HG03457 (cell line): ENCODE results near the gene DNAJB11.
"Not testable (repeated sequence)": the region's sequence is repeated elsewhere in the genome, so short reads cannot be mapped to it uniquely, and the experiment has no call there.

Experiments used
- ATAC-seq: cut with Tn5 transposase; IDR thresholded peaks from one replicate; pipeline ENCODE4 v1.9.1; 2021; ENCODE audit warnings: moderate number of reproducible peaks; ENCODE audit not compliant: unreplicated experiment

DNAJB11 gene

DNA sequence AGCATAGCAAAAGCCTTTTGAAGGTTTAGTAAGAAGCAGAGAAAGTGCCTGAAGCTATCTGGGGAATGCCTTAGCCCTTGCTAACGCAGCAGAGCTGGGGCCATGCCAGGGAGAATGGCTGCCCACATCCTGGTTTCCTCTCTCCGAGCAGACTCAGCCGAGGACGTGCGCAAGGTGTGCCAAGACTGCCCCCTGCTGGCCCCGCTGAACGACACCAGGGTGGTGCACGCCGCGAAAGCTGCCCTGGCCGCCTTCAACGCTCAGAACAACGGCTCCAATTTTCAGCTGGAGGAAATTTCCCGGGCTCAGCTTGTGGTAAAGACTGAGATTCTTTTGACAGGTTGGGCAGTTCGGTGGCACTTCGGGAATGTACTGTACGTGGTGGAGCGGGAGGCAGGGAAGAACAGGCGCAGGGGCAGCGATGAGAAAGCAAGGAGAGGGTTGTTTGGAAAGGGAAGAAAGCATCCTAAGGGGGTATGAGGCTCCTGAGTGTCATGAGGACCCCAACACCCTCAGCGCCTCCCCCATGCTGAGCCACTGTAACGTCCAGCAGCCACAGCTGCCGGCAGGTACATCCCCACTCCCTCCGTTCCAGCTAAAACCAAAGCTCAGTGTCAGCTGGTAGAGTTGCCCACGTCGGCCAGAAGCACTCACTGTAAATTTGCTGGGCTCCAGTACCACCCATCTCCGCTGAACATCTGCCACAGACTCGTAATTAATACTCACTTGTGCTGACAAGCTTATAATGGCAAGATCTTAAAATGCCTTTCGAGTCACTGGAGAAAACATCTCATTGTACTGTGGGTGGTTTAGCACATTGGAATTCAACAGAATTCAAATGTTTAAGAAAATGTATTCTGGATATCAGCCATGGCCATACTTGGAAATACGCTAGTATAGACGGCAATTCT lies 46.8 kb downstream of the DNAJB11 start:
- ATAC-seq: peak; percentile 83

DNA sequence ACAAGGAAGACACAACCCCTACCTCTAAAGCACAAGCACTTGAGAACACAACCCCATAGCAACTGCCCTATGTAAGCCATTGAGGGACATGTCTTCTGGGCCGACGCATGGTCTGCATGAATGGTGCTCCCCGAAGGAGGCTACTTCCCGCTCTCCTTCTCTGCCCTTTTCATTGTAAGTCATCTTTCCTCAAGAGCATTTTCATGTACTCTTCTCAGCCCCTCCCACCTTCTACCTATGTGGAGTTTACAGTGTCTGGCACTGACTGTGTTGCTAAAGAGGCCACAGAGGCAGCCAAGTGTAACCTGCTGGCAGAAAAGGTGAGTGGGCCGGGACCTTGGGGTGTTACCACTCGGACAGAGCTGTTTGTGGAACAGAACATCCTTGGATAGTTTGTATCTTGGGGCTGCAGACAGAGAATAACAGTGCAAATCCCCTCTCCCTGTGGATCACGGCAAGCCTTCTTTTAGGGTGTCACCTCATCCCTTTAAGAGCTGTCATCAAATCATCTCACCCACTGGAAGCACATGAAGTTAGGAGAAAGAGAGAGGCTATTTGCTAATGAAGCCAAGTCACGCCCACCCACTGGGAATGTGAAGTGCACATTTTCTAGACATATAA lies 47.9 kb downstream of the DNAJB11 start:
- no peak for ATAC-seq

DNA sequence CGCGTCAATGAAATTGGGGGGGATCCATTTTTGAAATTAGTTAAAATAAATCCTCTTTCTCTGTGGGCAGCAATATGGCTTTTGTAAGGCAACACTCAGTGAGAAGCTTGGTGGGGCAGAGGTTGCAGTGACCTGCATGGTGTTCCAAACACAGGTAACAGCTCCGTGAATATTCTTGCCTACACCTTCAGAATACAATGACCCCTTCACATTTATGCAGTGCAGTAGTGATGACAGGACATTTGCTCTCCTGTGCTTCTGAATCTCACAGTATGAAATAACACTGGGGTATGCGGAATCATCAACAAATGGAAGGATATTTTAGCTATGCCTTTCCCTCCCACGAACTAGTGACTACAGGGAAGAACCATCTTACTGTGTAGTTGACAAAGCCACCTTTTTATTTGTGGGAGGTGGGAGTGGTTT lies 49.3 kb downstream of the DNAJB11 start:
- no peak for ATAC-seq

DNA sequence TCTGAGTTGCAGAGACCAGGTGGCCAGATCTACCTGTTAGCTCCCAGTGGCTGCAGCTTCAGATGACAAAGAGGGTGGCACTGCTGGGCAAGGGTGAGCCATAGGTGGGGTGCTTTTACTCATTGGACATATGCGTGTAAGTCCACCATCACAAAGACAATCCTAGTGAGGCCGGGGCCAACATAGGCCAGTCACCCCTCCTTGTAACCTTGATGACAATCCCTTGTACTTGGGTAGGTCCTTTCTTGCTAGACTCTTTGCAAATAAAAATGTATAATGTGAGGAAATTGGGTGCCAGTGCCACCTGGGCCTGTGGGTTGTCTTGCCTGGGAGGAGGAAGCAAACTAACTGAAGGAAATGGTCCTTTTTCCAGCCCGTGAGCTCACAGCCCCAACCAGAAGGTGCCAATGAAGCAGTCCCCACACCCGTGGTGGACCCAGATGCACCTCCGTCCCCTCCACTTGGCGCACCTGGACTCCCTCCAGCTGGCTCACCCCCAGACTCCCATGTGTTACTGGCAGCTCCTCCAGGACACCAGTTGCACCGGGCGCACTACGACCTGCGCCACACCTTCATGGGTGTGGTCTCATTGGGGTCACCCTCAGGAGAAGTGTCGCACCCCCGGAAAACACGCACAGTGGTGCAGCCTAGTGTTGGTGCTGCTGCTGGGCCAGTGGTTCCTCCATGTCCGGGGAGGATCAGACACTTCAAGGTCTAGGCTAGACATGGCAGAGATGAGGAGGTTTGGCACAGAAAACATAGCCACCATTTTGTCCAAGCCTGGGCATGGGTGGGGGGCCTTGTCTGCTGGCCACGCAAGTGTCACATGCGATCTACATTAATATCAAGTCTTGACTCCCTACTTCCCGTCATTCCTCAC lies 49.9 kb downstream of the DNAJB11 start:
- no peak for ATAC-seq

DNA sequence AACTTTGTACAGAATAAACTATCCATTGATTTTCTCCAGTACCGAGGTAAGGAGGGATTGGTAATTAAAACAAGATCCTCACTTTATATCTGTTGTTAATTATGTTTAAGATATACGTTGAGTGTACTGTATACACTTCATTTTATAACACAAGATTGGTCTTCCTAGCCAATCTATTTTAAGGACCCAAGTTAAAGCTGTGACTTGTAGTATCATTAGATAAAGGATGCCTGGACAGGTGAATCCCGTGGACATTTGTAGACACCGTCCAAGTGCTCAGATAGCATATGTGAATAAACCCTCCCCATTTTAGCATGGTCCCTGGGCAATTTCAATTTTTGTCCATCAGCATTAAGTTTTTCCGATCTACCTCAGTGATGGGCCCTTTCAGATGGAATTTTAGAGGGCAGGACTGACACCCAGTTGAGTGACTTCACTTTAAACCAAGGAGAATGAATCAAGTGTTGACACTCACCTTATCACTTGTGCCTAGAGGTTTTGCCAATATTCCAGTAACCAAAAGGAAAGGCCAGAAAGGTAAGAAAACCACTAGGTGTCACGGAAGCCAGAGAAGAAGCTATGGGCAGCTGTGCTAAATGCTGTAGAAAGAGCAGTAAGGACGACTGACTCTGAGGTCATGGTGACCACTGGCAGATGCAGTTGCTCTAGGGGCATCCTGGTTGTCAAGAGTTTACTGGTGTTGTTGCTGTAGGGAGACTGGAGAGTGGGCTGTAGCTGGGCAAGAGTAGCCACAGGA lies 51.6 kb downstream of the DNAJB11 start:
- ATAC-seq: no peak

DNA sequence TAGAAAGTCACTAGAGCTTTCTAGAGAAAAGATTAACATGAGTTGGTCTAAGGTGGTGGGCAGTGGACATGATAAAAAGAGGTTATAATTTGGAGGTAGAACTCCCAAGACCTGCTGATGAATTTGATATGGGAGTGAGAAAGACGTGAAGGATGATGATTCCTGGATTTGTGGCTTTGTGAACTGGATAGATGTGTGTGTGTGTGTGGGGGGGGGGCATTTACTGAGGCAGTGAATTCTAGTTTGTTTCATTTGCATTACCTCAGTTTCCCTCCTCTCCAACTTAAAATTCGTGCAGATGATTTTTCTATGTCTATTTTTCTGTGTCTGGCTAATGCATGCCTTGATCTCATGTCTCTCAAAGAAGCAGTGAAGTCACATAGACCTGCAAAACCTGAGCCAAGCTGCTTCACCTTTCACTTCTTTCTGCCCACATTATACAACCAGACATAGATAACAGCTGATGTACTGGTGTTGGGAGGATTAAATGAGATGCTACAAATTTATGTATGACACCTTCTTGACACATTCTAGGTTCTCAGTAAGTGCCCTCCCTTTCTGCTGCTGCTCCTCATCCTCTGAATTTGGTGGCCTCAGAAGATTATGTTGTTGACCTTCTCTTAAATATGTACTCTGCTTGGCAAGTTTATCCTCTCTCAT lies 52.3 kb downstream of the DNAJB11 start:
- no peak for ATAC-seq

DNA sequence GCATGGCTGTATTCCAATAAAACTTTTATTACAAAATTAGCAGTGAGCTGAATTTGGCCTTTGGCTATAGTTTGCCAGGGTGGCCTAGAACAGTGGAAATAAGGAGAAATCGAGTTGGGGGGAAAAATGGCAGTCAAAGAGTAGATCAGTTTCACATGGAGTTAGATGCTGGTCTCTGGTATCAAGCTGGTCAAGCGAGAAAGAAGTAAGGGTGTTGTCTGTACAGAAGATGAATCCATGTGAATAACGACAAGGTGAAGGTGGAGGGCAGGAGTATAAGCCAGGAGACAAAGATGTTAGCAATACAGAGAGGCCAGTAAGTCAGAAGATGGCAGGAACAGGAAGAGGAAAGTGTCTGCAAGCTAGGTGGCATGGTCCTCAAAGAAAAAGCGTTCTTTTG lies 54.1 kb downstream of the DNAJB11 start:
- ATAC-seq: no peak

DNA sequence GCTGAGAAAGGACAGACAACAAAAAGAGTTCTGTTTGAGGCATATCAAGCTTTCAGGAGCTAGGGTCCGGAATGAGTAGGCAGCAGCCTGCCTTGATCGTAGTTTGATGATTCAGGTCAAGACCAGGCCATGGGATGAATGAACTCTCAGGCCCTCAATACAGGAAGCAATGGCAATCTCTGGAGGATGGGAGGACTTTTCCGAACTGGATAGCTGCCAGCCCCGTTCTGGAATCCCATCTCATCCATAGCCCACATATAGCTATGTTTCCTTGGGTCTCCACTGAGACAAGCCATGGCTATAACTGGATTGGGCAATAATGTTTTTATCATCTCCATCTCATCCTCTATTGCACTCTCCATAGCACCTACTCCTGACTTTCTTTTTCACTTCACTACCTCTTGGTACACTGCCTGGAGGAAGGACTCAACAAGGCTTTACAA lies 55.1 kb downstream of the DNAJB11 start:
- ATAC-seq: no peak

DNA sequence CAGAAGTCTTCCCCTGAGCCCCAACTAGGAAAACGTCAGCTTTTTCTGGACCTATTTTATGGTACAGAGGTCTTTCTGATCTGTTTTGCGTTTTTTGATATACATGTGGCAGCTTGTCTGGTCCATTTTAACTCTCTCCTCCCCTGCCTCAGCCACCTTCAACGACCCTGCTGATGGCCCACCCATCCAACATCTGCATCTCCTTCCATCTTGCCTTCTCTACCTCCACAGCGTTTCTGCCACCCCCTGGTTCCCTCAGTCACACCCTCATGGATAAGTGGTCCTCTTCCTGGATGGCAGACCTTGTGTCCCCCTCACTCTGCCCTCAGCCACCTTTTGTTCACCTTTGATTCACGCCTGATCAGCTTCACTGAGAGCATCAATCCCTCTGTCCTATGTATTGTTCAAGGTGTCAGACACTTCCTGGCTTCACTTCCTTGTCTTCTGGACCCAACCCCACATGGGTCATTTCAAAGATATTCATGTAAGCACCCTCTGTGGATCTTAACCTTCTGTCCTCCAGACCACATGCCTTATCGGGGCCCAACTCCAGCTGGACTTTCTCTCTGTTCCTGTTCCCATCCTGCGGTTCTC lies 55.8 kb downstream of the DNAJB11 start:
- no peak for ATAC-seq

DNA sequence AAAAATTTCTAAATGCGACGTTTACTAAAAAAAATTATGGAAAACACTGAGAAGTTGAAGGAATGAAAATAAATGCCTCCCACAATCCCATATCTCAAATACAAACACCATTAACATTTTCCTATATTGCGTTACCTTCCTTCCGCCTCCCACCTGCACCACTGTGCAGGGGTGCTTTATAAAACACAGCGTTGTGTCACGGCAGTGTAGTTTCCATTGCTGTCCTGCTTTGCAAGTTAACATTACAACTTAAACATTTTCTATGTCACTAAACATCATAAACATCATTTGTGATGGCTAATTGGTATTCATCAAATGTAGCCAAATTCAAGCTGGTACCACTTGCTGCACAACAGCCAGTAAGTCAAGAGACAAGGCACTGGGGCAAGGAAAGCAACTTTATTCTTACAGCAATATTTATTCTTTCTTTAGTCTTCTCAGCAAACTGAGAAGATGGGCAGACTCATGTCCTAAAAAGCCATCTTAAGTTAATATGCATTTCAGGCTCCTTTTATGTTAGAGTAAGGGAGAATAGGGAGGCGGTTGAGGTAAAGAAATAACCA lies 57.4 kb downstream of the DNAJB11 start:
- ATAC-seq: no peak

DNA sequence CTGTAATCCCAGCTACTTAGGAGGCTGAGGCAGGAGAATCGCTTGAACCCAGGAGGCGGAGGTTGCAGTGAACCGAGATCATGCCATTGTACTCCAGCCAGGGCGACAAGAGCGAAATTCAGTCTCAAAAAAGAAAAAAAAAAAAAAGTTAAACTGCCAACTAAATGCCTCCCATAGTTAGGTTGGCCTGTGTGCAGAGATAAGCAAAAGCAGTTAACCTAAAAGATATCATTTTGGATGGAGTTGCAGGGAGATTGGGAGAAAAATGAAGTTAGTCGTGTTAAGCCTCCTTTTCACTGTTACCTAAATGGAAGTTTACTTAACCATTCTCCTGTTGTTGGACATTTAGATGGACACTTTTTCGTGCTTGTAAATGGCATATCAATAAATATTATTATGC lies 58.2 kb downstream of the DNAJB11 start:
- ATAC-seq: no peak

DNA sequence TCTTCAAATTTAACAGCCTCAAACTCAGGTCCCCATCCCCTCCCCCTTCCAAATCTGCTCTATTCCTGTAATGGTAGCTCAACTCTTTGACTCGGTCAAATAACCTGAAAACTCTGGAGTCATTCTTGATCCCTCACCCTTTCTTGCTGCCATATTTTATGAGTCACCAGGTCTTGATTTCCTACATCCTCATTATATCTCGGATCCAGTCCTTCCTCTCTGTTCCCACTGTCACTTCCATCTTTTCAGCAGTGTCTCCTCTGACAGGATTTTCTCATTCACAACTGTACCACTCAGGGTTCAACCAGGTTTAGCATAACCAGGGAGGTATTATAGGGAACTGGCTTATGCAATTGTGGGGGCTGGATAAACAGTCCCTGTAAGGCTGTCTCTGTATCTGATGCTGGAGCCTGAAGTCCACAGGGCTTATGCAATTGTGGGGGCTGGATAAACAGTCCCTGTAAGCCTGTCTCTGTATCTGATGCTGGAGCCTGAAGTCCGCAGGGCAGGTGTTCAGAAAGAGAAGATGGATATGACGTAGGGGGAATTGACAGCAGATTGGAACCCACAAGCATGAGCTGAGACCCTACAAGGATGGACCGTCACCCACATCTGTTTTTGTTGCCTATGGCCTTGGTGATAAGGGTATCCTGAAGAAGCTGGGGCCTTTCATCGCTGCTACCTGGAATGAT lies 60.6 kb downstream of the DNAJB11 start:
- ATAC-seq: no peak

DNA sequence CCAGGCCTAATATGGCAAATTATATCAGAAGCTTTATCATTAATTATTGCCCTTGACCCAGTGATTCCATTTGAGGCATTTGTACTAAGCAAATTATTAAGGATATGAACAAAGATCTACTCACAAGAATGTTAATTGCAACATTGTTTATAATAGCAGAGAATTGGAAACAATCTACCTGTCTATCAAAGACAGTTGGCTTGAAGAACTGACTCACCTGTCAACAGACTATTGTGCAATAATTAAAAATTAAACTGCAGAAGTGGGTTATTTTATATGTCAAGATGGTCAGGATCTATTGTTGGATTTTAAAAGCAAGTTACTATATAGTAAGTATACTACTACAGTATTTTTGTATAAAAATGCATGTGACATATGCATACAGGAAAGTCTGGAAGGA lies 63.0 kb downstream of the DNAJB11 start:
- ATAC-seq: no peak

DNA sequence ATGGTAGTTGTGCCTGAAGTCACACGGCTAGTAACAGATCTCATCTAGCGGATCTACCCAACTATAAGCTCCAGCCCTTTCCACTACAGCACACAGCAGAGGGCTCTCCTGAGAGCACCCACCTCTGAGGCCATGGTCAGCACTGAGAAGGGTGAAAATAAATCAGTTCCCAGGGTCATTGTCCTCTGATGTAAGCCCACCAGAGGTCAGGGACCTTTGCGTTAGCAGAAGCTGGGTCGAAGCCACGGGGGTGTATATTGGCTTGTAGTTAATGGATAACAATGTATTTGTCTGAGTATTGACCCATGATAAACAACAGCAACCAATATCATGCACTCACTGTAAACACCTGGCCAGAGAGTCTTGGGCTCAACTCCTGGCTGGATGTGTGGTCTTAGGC lies 63.7 kb downstream of the DNAJB11 start:
- ATAC-seq: not testable (repeated sequence)
